ENCODE measurements around the gene MMEL1.

GRCh38 chr1:2650967-2651645 is 18.3 kb upstream of the MMEL1 start:
- TF ChIP-seq FOXM1 (IDR thresholded peaks at IDR 0.05; ENCODE audit: low read depth): no peak
- TF ChIP-seq RAD21 (IDR thresholded peaks at IDR 0.05; ENCODE audit: low read length): no peak
- no peak for TF ChIP-seq IRF3 (IDR thresholded peaks at IDR 0.05; ENCODE audit: low read depth, low read length)
- no peak for TF ChIP-seq CTCF (IDR thresholded peaks at IDR 0.05)
- no peak for TF ChIP-seq REST (IDR thresholded peaks at IDR 0.05; ENCODE audit: low read depth, low read length)
- TF ChIP-seq FOSL2 (IDR thresholded peaks at IDR 0.05; ENCODE audit: borderline replicate concordance, low read depth): no peak
- TF ChIP-seq SIN3A (IDR thresholded peaks at IDR 0.05; ENCODE audit: borderline replicate concordance, low read depth, low read length): no peak
